HEK293 (cell line): ENCODE measurements around the gene PYCARD.

Experiments used
- CTCF ChIA-PET: fragments of 350-600 bp; formaldehyde crosslinking; extraction: SDS; loops from one replicate; lab custom pipeline; 2021; ENCODE audit warnings: antibody characterized with exemption; lab: Yijun Ruan, JAX
- POLR2A ChIA-PET: fragments of 300-600 bp; formaldehyde crosslinking; extraction: SDS; loops from one replicate; lab custom pipeline; 2020; ENCODE audit warnings: antibody characterized with exemption, inconsistent platforms; lab: Yijun Ruan, JAX
- H3K27ac ChIP-seq: fragments of 200-500 bp; sonication (Bioruptor generic); 2 replicates; pipeline ENCODE4 v1.5.1; 2014; ENCODE audit warnings: low read depth, low read length, control low read depth, inconsistent platforms; ENCODE audit errors: extremely low read depth
- H3K36me3 ChIP-seq, 2 experiments: fragments of 200-500 bp in 1 of 2; sonication (Bioruptor generic) in 1 of 2; 1 replicate in 1 of 2; 2 replicates in 1 of 2; pipeline ENCODE4 v1.5.1; 2014 to 2017; ENCODE audit warnings: inconsistent platforms in 2 of 2, low read length in 2 of 2; ENCODE audit not compliant: control insufficient read depth in 2 of 2, insufficient read depth in 1 of 2
- H3K4me1 ChIP-seq: fragments of 200-500 bp; sonication (Bioruptor generic); 2 replicates; pipeline ENCODE4 v1.5.1; 2014; ENCODE audit warnings: mild to moderate bottlenecking, low read length, inconsistent platforms; ENCODE audit not compliant: control insufficient read depth, insufficient read depth
- H3K4me3 ChIP-seq: 2 replicates; pipeline ENCODE4 v1.5.1; 2011; ENCODE audit warnings: low read depth, mild to moderate bottlenecking, control low read depth, low read length, moderate library complexity
- H3K9me3 ChIP-seq: fragments of 200-500 bp; sonication (Bioruptor generic); 2 replicates; pipeline ENCODE4 v1.5.1; 2014; ENCODE audit warnings: low read depth, low read length, inconsistent platforms; ENCODE audit not compliant: control insufficient read depth, insufficient read depth
- GLIS1 ChIP-seq: fragments of 450-650 bp; formaldehyde crosslinking; IDR thresholded peaks from 2 replicates; pipeline ENCODE4 v1.5.1; 2016; ENCODE audit warnings: missing biosample characterization, missing genetic modification characterization
- GLIS2 ChIP-seq: fragments of 450-650 bp; formaldehyde crosslinking; IDR thresholded peaks from 2 replicates; pipeline ENCODE4 v1.5.1; 2016; ENCODE audit warnings: missing biosample characterization, missing genetic modification characterization
- KLF1 ChIP-seq: fragments of 450-650 bp; formaldehyde crosslinking; IDR thresholded peaks from 2 replicates; pipeline ENCODE4 v1.5.1; 2016; ENCODE audit warnings: missing biosample characterization, missing genetic modification characterization
- KLF10 ChIP-seq: fragments of 450-650 bp; IDR thresholded peaks from 2 replicates; pipeline ENCODE4 v1.5.1; 2018; ENCODE audit warnings: missing biosample characterization, mild to moderate bottlenecking, missing genetic modification characterization
- MZF1 ChIP-seq: fragments of 450-650 bp; formaldehyde crosslinking; IDR thresholded peaks from 2 replicates; pipeline ENCODE4 v1.5.1; 2017; ENCODE audit warnings: missing biosample characterization, missing genetic modification characterization, borderline replicate concordance
- ZBTB8A ChIP-seq: fragments of 450-650 bp; formaldehyde crosslinking; IDR thresholded peaks from 2 replicates; pipeline ENCODE4 v1.5.1; 2016; ENCODE audit warnings: missing biosample characterization, missing genetic modification characterization
- ZNF341 ChIP-seq: fragments of 450-650 bp; formaldehyde crosslinking; IDR thresholded peaks from 2 replicates; pipeline ENCODE4; 2016; ENCODE audit warnings: low read depth, missing biosample characterization, missing genetic modification characterization
- ZNF426 ChIP-seq: fragments of 450-650 bp; formaldehyde crosslinking; IDR thresholded peaks from 2 replicates; pipeline ENCODE4 v1.5.1; 2017; ENCODE audit warnings: missing biosample characterization, missing genetic modification characterization, mild to moderate bottlenecking, inconsistent platforms, moderate library complexity
- ZNF544 ChIP-seq: fragments of 450-650 bp; formaldehyde crosslinking; IDR thresholded peaks from 2 replicates; pipeline ENCODE4 v1.5.0; 2017; ENCODE audit warnings: missing biosample characterization, missing genetic modification characterization
- ZNF549 ChIP-seq: fragments of 450-650 bp; IDR thresholded peaks from 2 replicates; pipeline ENCODE4 v1.5.1; 2018; ENCODE audit warnings: missing biosample characterization, missing genetic modification characterization, mild to moderate bottlenecking, inconsistent platforms, moderate library complexity
- ZNF701 ChIP-seq: fragments of 450-650 bp; formaldehyde crosslinking; IDR thresholded peaks from 2 replicates; pipeline ENCODE4 v1.5.1; 2016; ENCODE audit warnings: missing biosample characterization, missing genetic modification characterization
- TF ChIP-seq, protein P1 (sequence below): fragments of 450-650 bp; formaldehyde crosslinking; IDR thresholded peaks from 2 replicates; pipeline ENCODE4 v1.5.1; 2016; ENCODE audit warnings: missing biosample characterization, missing genetic modification characterization
- TF ChIP-seq, protein P2 (sequence below): fragments of 450-650 bp; formaldehyde crosslinking; IDR thresholded peaks from 2 replicates; pipeline ENCODE4 v1.5.1; 2016; ENCODE audit warnings: missing biosample characterization, missing genetic modification characterization, borderline replicate concordance
- TF ChIP-seq, protein P3 (sequence below): fragments of 450-650 bp; formaldehyde crosslinking; IDR thresholded peaks from 2 replicates; pipeline ENCODE4 v1.5.1; 2017; ENCODE audit warnings: missing biosample characterization, missing genetic modification characterization
- TF ChIP-seq, protein P4 (sequence below): fragments of 450-650 bp; formaldehyde crosslinking; IDR thresholded peaks from 2 replicates; pipeline ENCODE4 v1.5.1; 2016; ENCODE audit warnings: missing biosample characterization, missing genetic modification characterization
- TF ChIP-seq, protein P5 (sequence below): fragments of 450-650 bp; formaldehyde crosslinking; IDR thresholded peaks from 2 replicates; pipeline ENCODE4 v1.5.1; 2016; ENCODE audit warnings: missing biosample characterization, missing genetic modification characterization

PYCARD gene

DNA sequence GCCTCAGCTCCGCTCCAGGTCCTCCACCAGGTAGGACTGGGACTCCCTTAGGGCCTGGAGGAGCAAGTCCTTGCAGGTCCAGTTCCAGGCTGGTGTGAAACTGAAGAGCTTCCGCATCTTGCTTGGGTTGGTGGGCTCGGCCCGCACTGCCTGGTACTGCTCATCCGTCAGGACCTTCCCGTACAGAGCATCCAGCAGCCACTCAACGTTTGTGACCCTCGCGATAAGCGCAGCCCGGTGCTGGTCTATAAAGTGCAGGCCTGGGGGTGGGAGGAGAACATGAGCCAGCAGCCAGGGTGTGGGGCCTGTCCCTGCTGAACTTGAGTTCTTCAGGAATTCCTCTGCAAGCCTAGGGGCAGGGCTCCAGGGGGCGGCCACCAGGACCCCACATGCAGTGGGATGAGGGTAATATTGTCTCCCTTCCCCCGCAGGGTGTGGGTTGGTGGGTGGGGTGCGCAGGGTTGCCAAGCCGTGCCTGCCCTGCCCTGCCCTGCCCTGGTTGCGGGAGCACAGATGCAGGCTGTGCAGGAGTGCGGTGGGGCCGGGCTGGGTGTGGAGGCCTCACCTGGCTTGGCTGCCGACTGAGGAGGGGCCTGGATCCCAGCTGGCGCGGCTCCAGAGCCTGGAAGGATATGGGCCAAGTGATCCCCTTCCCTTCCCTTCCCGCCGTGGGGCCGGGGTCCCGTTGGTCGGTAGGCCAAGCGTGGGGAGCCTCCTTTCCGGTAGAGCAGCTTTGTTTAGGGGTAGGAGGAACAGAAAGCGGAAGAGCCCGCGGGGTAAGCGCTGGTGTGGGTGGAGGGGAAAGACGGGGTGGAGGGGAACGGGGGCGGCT, 762 bp downstream of the PYCARD start (continued):
- TF ChIP-seq, protein P1, sequence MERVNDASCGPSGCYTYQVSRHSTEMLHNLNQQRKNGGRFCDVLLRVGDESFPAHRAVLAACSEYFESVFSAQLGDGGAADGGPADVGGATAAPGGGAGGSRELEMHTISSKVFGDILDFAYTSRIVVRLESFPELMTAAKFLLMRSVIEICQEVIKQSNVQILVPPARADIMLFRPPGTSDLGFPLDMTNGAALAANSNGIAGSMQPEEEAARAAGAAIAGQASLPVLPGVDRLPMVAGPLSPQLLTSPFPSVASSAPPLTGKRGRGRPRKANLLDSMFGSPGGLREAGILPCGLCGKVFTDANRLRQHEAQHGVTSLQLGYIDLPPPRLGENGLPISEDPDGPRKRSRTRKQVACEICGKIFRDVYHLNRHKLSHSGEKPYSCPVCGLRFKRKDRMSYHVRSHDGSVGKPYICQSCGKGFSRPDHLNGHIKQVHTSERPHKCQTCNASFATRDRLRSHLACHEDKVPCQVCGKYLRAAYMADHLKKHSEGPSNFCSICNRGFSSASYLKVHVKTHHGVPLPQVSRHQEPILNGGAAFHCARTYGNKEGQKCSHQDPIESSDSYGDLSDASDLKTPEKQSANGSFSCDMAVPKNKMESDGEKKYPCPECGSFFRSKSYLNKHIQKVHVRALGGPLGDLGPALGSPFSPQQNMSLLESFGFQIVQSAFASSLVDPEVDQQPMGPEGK (tag by site-specific recombination) = 0 out of 2 replicates have a peak, but pooled peaks have one; percentile 20
- TF ChIP-seq ZNF426 (tag by site-specific recombination) (no peak), ZNF544 (no peak), GLIS1 (tag by site-specific recombination) (peak; percentile 76), ZNF341 (tag by site-specific recombination) (peak; percentile 45; the same call in 1 of the 2 replicates), MZF1 (tag by site-specific recombination) (no peak), GLIS2 (peak; percentile 62), KLF10 (tag by site-specific recombination) (no peak), ZNF549 (tag by site-specific recombination) (no peak)
- TF ChIP-seq, protein P2, sequence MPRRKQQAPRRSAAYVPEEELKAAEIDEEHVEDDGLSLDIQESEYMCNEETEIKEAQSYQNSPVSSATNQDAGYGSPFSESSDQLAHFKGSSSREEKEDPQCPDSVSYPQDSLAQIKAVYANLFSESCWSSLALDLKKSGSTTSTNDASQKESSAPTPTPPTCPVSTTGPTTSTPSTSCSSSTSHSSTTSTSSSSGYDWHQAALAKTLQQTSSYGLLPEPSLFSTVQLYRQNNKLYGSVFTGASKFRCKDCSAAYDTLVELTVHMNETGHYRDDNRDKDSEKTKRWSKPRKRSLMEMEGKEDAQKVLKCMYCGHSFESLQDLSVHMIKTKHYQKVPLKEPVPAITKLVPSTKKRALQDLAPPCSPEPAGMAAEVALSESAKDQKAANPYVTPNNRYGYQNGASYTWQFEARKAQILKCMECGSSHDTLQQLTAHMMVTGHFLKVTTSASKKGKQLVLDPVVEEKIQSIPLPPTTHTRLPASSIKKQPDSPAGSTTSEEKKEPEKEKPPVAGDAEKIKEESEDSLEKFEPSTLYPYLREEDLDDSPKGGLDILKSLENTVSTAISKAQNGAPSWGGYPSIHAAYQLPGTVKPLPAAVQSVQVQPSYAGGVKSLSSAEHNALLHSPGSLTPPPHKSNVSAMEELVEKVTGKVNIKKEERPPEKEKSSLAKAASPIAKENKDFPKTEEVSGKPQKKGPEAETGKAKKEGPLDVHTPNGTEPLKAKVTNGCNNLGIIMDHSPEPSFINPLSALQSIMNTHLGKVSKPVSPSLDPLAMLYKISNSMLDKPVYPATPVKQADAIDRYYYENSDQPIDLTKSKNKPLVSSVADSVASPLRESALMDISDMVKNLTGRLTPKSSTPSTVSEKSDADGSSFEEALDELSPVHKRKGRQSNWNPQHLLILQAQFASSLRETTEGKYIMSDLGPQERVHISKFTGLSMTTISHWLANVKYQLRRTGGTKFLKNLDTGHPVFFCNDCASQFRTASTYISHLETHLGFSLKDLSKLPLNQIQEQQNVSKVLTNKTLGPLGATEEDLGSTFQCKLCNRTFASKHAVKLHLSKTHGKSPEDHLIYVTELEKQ (tag by site-specific recombination) = no peak

DNA sequence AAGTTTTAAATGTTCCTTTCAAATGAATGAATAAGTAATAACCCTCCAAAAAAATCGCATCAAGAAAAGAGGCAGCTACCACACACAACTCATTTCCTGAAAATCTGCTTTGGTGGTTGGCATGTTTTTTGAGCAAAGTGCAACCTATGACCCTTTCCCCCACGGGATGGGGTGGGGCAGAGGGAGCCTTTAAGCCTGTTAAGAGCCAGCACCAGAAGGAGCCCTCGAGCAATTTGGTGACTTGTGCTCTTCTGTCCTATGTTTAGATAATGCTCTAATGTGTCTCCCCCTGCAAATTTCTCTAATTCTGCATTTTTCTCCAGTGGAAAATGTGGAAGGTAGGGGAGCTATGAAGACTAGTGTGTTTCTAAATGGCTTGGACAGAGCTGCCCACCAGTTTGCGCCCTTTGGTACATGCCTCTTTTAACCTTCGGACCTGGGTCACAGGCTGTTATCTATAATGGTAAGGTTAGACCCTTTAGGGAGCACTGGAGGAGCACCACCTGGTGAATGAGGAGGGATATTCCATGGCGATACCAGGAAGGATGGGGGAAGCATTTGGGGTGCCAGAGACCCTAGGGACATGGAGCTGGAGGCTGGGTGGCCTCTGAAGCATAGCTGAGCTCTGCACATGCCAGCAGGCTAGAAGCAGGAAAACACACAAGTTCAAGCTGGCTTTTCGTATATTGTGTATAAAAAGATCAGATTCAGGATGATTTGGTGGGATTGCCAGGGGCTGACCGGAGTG, 1.6 kb downstream of the PYCARD start:
- peaks cover 5 to 32% of the 10 kb centered on the region in 2 experiments; a peak in 2 of 3 replicates for H3K36me3 ChIP-seq
- 0 out of 2 replicates have a peak, but pooled peaks have one; percentile 17 for TF ChIP-seq KLF1 (tag by site-specific recombination)
- TF ChIP-seq ZNF701 (tag by site-specific recombination) = no peak
- TF ChIP-seq, protein P3, sequence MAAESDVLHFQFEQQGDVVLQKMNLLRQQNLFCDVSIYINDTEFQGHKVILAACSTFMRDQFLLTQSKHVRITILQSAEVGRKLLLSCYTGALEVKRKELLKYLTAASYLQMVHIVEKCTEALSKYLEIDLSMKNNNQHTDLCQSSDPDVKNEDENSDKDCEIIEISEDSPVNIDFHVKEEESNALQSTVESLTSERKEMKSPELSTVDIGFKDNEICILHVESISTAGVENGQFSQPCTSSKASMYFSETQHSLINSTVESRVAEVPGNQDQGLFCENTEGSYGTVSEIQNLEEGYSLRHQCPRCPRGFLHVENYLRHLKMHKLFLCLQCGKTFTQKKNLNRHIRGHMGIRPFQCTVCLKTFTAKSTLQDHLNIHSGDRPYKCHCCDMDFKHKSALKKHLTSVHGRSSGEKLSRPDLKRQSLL (tag by site-specific recombination) = no peak
- TF ChIP-seq, protein P4, sequence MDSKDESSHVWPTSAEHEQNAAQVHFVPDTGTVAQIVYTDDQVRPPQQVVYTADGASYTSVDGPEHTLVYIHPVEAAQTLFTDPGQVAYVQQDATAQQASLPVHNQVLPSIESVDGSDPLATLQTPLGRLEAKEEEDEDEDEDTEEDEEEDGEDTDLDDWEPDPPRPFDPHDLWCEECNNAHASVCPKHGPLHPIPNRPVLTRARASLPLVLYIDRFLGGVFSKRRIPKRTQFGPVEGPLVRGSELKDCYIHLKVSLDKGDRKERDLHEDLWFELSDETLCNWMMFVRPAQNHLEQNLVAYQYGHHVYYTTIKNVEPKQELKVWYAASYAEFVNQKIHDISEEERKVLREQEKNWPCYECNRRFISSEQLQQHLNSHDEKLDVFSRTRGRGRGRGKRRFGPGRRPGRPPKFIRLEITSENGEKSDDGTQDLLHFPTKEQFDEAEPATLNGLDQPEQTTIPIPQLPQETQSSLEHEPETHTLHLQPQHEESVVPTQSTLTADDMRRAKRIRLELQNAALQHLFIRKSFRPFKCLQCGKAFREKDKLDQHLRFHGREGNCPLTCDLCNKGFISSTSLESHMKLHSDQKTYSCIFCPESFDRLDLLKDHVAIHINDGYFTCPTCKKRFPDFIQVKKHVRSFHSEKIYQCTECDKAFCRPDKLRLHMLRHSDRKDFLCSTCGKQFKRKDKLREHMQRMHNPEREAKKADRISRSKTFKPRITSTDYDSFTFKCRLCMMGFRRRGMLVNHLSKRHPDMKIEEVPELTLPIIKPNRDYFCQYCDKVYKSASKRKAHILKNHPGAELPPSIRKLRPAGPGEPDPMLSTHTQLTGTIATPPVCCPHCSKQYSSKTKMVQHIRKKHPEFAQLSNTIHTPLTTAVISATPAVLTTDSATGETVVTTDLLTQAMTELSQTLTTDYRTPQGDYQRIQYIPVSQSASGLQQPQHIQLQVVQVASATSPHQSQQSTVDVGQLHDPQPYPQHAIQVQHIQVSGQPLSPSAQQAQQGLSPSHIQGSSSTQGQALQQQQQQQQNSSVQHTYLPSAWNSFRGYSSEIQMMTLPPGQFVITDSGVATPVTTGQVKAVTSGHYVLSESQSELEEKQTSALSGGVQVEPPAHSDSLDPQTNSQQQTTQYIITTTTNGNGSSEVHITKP = peak; percentile 56
- TF ChIP-seq, protein P5, sequence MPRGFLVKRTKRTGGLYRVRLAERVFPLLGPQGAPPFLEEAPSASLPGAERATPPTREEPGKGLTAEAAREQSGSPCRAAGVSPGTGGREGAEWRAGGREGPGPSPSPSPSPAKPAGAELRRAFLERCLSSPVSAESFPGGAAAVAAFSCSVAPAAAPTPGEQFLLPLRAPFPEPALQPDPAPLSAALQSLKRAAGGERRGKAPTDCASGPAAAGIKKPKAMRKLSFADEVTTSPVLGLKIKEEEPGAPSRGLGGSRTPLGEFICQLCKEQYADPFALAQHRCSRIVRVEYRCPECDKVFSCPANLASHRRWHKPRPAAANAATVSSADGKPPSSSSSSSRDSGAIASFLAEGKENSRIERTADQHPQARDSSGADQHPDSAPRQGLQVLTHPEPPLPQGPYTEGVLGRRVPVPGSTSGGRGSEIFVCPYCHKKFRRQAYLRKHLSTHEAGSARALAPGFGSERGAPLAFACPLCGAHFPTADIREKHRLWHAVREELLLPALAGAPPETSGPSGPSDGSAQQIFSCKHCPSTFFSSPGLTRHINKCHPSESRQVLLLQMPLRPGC (tag by site-specific recombination) = no peak
- TF ChIP-seq ZBTB8A (tag by site-specific recombination) = no peak
- H3K27ac ChIP-seq = no peak overlapping the region
- ChIA-PET CTCF (interaction anchor here (0.9 kb wide), 1 partner anchor 182 kb away, joined by 3 read pairs; no protein-coding TSS in a partner anchor), POLR2A (interaction anchor here (1.3 to 2.2 kb wide), 3 partner anchors 11 to 21 kb away, joined by 4 to 6 read pairs (median 6); partner anchors contain the start of gene FUS)
- H3K4me1 ChIP-seq = no peaks in the 10 kb centered on the region
- H3K9me3 ChIP-seq = no peaks in the 10 kb centered on the region
- H3K4me3 ChIP-seq = no peak overlapping the region
